ENCODE results near the gene RBMS2.

- no peak for TF ChIP-seq CTCF (IDR thresholded peaks at IDR 0.05; ENCODE audit: low read depth, low read length)
- TF ChIP-seq EZH2phosphoT487 (IDR thresholded peaks at IDR 0.05; ENCODE audit: low read depth): no peak
These were observed 95.3 kb downstream of the RBMS2 start for GRCh38 chr12:56616925-56617324.

Measured in OCI-LY3 (cell line).